Stimulated activated CD8-positive, alpha-beta memory T cell treated with anti-CD3 and anti-CD28 coated beads, Interleukin-7, amount 100 ng/mL, for 1 hour (primary cell): ENCODE data around the gene EPN2.
"Not testable (repeated sequence)": the region's sequence is repeated elsewhere in the genome, so short reads cannot be mapped to it uniquely, and the experiment has no call there.

Source experiments
- DNase-seq, 2 donors: peaks; one replicate each; pipeline ENCODE4 v3.0.0-alpha.2; 2020; ENCODE audit warnings: low read depth in 2 of 2

EPN2 gene

GRCh38 chr17:19345486-19346350 lies 108.6 kb downstream of the EPN2 start:
- no peak for DNase-seq

- DNase-seq, result no peak
Observed at GRCh38 chr17:19346351-19347255, 109.4 kb downstream of the EPN2 start.

- no peak for DNase-seq
Observed at GRCh38 chr17:19347323-19348080, 110.3 kb downstream of the EPN2 start.

- DNase-seq, result no peak
Observed at GRCh38 chr17:19348081-19348650, 111.0 kb downstream of the EPN2 start.

DNA sequence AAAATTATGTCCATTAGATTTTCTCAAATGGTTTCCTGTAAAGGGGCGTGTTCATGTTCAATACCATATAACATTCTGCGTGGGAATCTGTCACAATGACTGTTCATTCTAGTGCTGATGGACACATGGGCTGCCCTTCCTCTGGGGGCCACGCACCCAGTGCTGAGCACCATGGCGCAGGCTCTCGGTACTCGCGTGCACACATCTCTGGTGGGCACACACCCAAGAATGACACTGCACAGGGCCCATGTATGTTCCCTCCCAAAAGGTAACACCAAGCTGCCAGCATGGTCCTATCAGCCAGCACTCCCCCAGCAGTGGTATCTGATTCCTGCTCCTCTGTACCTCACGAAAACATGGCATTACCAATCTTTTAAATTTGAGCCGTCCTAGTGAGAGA lies 111.6 kb downstream of the EPN2 start:
- DNase-seq, result no peak

DNA sequence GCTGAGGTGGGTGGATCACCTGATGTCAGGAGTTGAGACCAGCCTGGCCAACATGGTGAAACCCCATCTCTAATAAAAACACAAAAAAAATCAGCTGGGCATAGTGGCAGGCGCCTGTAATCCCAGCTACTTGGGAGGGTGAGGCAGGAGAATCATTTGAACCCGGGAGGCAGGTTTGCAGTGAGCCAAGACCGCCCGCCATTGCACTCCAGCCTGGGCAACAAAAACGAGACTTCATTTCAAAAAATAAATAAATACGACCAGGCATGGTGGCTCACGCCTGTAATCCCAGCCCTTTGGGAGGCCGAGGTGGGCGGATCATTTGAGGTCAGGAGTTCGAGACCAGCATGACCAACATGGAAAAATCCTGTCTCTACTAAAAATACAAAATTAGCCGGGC lies 116.2 kb downstream of the EPN2 start:
- not testable (repeated sequence) for DNase-seq

GRCh38 chr17:19354748-19355147 lies 117.6 kb downstream of the EPN2 start:
- DNase-seq, result no peak

DNA sequence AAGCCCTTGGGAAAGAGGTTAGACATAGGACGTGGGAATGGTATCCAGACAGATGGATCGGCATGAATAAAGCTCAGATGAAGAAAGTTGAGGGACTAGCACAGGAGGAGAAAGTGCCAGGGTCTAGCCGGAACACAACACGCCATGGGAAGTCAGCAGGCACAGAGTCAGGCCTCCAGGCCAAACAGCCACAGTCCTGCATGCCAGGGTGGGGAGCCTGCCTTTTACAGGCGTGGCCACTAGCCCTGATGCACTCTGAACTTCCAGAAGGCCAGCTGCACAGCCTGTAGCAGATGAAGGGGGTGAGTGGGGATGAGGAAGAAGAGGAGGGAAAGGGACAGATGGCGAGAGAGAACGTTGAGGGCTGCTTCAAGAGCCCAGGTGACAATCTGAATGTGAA lies 120.2 kb downstream of the EPN2 start:
- DNase-seq, result no peak

DNA sequence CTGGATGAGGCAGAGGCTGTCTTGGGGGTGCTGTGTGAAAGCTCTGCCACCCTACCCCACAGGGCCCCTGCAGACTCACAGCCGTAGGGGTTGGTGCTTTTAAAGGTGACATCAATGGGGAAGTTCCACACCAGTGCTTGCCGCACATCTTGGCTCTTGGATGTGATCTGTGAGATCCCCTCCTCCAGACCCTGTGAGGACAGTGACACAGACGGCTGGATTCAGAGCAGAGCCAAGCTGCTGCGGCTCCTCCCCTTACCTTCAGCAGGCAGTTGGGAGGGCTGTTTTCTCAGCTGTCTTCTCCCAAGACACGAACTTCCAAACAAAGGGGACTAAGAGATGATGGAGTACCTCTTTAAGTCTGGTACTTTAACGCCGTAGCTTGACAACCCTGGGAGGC lies 120.6 kb downstream of the EPN2 start:
- DNase-seq, result no peak

GRCh38 chr17:19359151-19359550 lies 122.0 kb downstream of the EPN2 start:
- DNase-seq, result no peak

DNA sequence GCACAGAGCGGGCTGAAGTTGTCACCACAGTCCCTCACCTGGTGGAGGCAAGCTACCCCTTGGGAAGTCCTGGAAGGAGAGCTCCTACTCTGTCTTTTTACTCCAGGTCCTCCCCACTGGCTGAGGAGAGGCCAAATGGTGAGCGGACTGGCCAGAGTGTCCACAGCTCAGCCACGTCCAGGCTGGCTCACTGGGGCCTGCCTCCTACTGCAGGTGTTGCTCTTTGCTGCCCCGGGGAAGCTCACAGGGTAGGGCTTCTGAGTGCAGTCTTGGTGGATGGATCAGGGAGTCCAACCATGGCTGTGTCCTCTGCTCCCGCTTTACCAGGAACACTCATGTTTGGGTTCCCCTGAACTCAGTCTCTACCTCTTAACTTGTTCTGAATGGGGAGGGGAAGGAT lies 122.7 kb downstream of the EPN2 start:
- DNase-seq, result no peak

GRCh38 chr17:19360772-19361171 lies 123.6 kb downstream of the EPN2 start:
- DNase-seq, result no peak

DNA sequence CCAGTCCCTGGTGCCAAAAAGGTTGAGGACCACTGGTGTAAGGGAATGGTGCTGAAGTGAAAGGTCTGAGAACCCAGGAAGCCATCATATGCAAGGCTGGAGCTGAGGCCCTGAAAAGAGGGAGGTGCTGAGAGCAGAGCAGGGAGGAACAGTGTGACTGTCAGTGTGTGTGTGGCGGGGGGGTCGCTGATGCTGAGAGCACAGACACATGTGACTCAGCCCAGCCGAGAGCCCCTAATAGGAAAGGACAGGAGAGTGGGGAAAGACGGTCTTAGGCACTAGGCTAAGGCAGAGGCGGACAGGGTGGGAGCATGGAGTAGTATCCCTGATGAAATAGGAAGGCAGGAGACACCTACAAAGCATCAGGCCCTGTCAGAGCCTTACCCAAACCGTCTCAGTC lies 124.2 kb downstream of the EPN2 start:
- DNase-seq, result no peak

DNA sequence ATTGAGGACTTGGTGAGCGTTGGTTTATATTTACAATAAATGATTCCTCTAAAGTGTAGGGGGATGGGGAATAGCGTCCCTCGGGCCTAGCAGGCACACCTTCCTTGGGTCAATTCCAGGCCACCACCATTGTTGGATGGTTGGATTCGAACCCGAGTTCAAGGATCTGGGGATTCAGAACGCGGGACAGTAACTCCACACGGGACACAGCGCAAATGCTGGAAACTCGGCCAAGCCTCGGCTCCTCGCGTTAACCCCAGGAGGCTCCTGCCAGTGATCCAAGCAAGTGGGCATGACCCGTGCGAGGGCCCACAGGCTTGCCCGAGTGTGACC lies 124.7 kb downstream of the EPN2 start:
- no peak for DNase-seq

- peak; percentile 93 for DNase-seq
Observed at GRCh38 chr17:19362277-19363113, 125.3 kb downstream of the EPN2 start, which contains the start of gene B9D1. Gene B9D1, minus strand, starts transcription at chr17:19362723. Its CDS starts 154 bp downstream, at chr17:19362569.

GRCh38 chr17:19363114-19363438 lies 125.9 kb downstream of the EPN2 start:
- DNase-seq, result no peak

DNA sequence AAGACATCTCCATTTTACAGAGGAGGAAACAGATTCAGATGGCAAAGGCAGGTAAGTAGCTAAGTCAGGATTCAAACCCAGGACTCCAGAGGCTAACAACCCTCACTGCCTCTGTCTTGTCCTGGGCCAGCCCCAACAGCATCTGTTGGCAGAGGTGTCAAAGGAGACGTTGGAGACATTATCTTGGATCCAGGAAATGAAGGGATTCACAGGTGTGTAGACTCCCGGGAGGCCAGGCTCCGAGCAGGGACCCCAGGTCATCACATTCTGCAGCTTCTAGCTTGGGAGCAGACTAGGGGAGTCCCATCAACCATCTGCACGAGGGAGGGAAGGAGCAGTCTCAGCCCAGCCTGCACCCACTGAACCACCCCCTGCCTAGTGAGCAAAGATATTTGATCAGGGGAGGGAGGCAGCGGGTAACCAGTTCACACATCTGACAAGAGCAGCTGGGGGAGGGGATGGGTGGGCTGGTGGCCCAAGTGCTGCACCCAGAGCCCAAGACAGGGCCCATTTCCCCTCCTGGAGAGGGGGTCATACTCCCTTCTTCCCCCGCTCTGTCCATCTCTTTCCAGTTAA lies 126.4 kb downstream of the EPN2 start:
- no peak for DNase-seq

GRCh38 chr17:19364699-19365498 lies 127.7 kb downstream of the EPN2 start:
- no peak for DNase-seq

GRCh38 chr17:19365499-19365817 lies 128.3 kb downstream of the EPN2 start:
- no peak for DNase-seq
